PC-3 (cell line): Measurements from ENCODE around the gene GON7. TPM values are rescaled to one million over a fixed set of nuclear protein-coding genes. Genes with fewer than 3 reads are reported as not detected.

Source experiments
- ATAC-seq: fragments of 200-7000 bp; cut with Tn5 transposase; 2 replicates; pipeline ENCODE4 v1.9.1; 2020; ENCODE audit warnings: mild to moderate bottlenecking, moderate library complexity
- BruUV-seq: library from RNA; stranded (reverse); fragments of 400-500 nt; replicated peaks from 2 replicates; lab custom pipeline; 2021; lab: Mats Ljungman, UMichigan
- CTCF ChIA-PET: fragments of 300-600 bp; sonication (Branson Sonifier 250); formaldehyde crosslinking; loops from one replicate; lab custom pipeline; 2022; ENCODE audit warnings: antibody characterized with exemption; lab: Charles Lee
- POLR2A ChIA-PET: fragments of 300-600 bp; sonication (Branson Sonifier 250); formaldehyde crosslinking; loops from one replicate; lab custom pipeline; 2022; ENCODE audit warnings: antibody characterized with exemption; ENCODE audit not compliant: unreplicated experiment; lab: Charles Lee
- DNase-seq: peaks from one replicate; pipeline ENCODE4 v3.0.0-alpha.2; 2015
- H2AFZ ChIP-seq: fragments of 300-600 bp; sonication (generic); 2 replicates; pipeline ENCODE4 v1.6.0; 2016; ENCODE audit warnings: antibody characterized with exemption, low read length
- H3F3A ChIP-seq: fragments of 300-600 bp; sonication (generic); one replicate; pipeline ENCODE4 v1.6.0; 2017; ENCODE audit warnings: antibody characterized with exemption, low read length, control low read depth, mild to moderate bottlenecking; ENCODE audit not compliant: unreplicated experiment
- H3K27ac ChIP-seq: fragments of 300-600 bp; sonication (generic); 2 replicates; pipeline ENCODE4 v1.5.1; 2016; ENCODE audit warnings: mild to moderate bottlenecking, low read length
- H3K27me3 ChIP-seq: fragments of 300-600 bp; sonication (generic); 2 replicates; pipeline ENCODE4 v1.6.1; 2016; ENCODE audit warnings: low read length, mixed read lengths
- H3K36me3 ChIP-seq: fragments of 300-600 bp; sonication (generic); 2 replicates; pipeline ENCODE4 v1.6.1; 2016; ENCODE audit warnings: low read depth, mixed run types, low read length, mixed read lengths
- H3K4me1 ChIP-seq: fragments of 300-600 bp; sonication (generic); 2 replicates; pipeline ENCODE4 v1.5.1; 2016; ENCODE audit warnings: low read length; ENCODE audit not compliant: insufficient read depth
- H3K4me2 ChIP-seq: fragments of 300-600 bp; sonication (generic); 2 replicates; pipeline ENCODE4 v1.6.0; 2016; ENCODE audit warnings: low read length
- H3K4me3 ChIP-seq: fragments of 300-600 bp; sonication (generic); 2 replicates; pipeline ENCODE4 v1.5.1; 2016; ENCODE audit warnings: mild to moderate bottlenecking, low read length, mixed read lengths
- H3K79me2 ChIP-seq: fragments of 300-600 bp; sonication (generic); 2 replicates; pipeline ENCODE4 v1.6.1; 2017; ENCODE audit warnings: low read length, mixed read lengths
- H3K9ac ChIP-seq: fragments of 300-600 bp; sonication (generic); 2 replicates; pipeline ENCODE4 v1.6.0; 2016; ENCODE audit warnings: mild to moderate bottlenecking, low read length
- H3K9me2 ChIP-seq: fragments of 300-600 bp; sonication (generic); replicated peaks from 2 replicates; pipeline ENCODE4 v1.6.1; 2016; ENCODE audit warnings: mixed run types, low read length, mixed read lengths
- H3K9me3 ChIP-seq: fragments of 300-600 bp; sonication (generic); 2 replicates; pipeline ENCODE4 v1.6.1; 2016; ENCODE audit warnings: low read length, mixed read lengths
- H4K20me1 ChIP-seq: fragments of 300-600 bp; sonication (generic); 2 replicates; pipeline ENCODE4 v1.6.1; 2016; ENCODE audit warnings: low read length, mixed read lengths
- CTCF ChIP-seq: fragments of 300-600 bp; sonication (generic); conservative IDR thresholded peaks from 2 replicates; pipeline ENCODE4 v1.5.1; 2017; ENCODE audit warnings: antibody characterized with exemption, low read depth, mild to moderate bottlenecking, low read length
- EZH2 ChIP-seq: fragments of 300-600 bp; sonication (generic); IDR thresholded peaks from one replicate; pipeline ENCODE4 v1.6.1; 2017; ENCODE audit warnings: antibody characterized with exemption, mild to moderate bottlenecking, low read length; ENCODE audit not compliant: unreplicated experiment
- EZH2phosphoT487 ChIP-seq: fragments of 300-600 bp; sonication (generic); IDR thresholded peaks from 2 replicates; pipeline ENCODE4 v1.6.1; 2018; ENCODE audit warnings: mild to moderate bottlenecking, antibody characterized with exemption, low read length, borderline replicate concordance
- intact Hi-C: fragments of 100-400 bp; cut with micrococcal nuclease; formaldehyde crosslinking; loops from 2 replicates; pipeline ENCODE4 v1.9.0; 2023
- total RNA-seq: library from RNA; depleted of rRNA; stranded (reverse); fragments of >200 nt; gene quantifications from 2 replicates; pipeline ENCODE4 v1.2.3, GENCODE V29; 2014

GON7 gene
- total RNA-seq, 1 experiment from 2014 or later, result 45.4 TPM

GRCh38 chr14:93230539-93230938 lies 23.7 kb upstream of the GON7 start:
- Histone ChIP-seq H3K4me2 (no peak overlapping the region), H3K9ac (no peak overlapping the region)

GRCh38 chr14:93228550-93228949 lies 21.7 kb upstream of the GON7 start:
- H3K9me3 ChIP-seq, result no peaks in the 10 kb centered on the region
- CTCF ChIA-PET, result no interaction called here
- H4K20me1 ChIP-seq, result no peaks in the 10 kb centered on the region
- peaks cover 15% of the 10 kb centered on the region; the same call in 1 of the 2 replicates for H3K36me3 ChIP-seq
- no peak overlapping the region for H3K9ac ChIP-seq
- POLR2A ChIA-PET, result no interaction called here
- peaks cover 5% of the 10 kb centered on the region; the same call in 1 of the 2 replicates for H3K4me1 ChIP-seq
- TF ChIP-seq EZH2 (no peak), EZH2phosphoT487 (no peak), CTCF (no peak)
- no peak overlapping the region for H2AFZ ChIP-seq
- no peak overlapping the region for H3K27ac ChIP-seq
- no peak for DNase-seq
- no TSS peak for BruUV-seq
- H3K27me3 ChIP-seq, result no peaks in the 10 kb centered on the region
- intact Hi-C loops, result no loop called here
- no peaks in the 10 kb centered on the region for H3K79me2 ChIP-seq
- H3K4me3 ChIP-seq, result no peak overlapping the region
- ATAC-seq, result no peak
- no peaks in the 10 kb centered on the region for H3K9me2 ChIP-seq
- no peaks in the 10 kb centered on the region for H3F3A ChIP-seq
- H3K4me2 ChIP-seq, result no peak overlapping the region

More at GRCh38 chr14:93230539-93230938, 23.7 kb upstream of the GON7 start:
- no TSS peak for BruUV-seq
- TF ChIP-seq CTCF (no peak), EZH2 (no peak), EZH2phosphoT487 (no peak)
- intact Hi-C loops, result no loop called here
- ATAC-seq, result no peak
- H3K36me3 ChIP-seq, result peaks cover 14% of the 10 kb centered on the region; the same call in 1 of the 2 replicates
- H2AFZ ChIP-seq, result no peak overlapping the region
- no peak overlapping the region for H3K27ac ChIP-seq
- no peaks in the 10 kb centered on the region for H3K79me2 ChIP-seq
- ChIA-PET CTCF (no interaction called here), POLR2A (no interaction called here)
- no peaks in the 10 kb centered on the region for H3K9me2 ChIP-seq
- H3K9me3 ChIP-seq, result no peaks in the 10 kb centered on the region
- H3K27me3 ChIP-seq, result no peaks in the 10 kb centered on the region
- no peaks in the 10 kb centered on the region for H3F3A ChIP-seq
- no peak for DNase-seq
- H3K4me1 ChIP-seq, result peaks cover 22% of the 10 kb centered on the region
- H3K4me3 ChIP-seq, result no peak overlapping the region
- H4K20me1 ChIP-seq, result no peaks in the 10 kb centered on the region

- H3K4me2 ChIP-seq, result no peak overlapping the region
- no peak for TF ChIP-seq CTCF
- no peak for TF ChIP-seq EZH2phosphoT487
- TF ChIP-seq EZH2, result no peak
- no peaks in the 10 kb centered on the region for H3K4me1 ChIP-seq
- no peaks in the 10 kb centered on the region for H3K9me2 ChIP-seq
- no peaks in the 10 kb centered on the region for H3F3A ChIP-seq
- POLR2A ChIA-PET, result no interaction called here
- CTCF ChIA-PET, result no interaction called here
- H2AFZ ChIP-seq, result no peak overlapping the region
- no peak overlapping the region for H3K9ac ChIP-seq
- H3K4me3 ChIP-seq, result no peak overlapping the region
- no peak overlapping the region for H3K27ac ChIP-seq
- H3K79me2 ChIP-seq, result no peaks in the 10 kb centered on the region
- intact Hi-C loops, result no loop called here
- DNase-seq (no peak), ATAC-seq (no peak)
- H4K20me1 ChIP-seq, result no peaks in the 10 kb centered on the region
- H3K9me3 ChIP-seq, result no peaks in the 10 kb centered on the region
- peaks cover 21% of the 10 kb centered on the region; the same call in 1 of the 2 replicates for H3K36me3 ChIP-seq
- H3K27me3 ChIP-seq, result no peaks in the 10 kb centered on the region
- no TSS peak for BruUV-seq
Observed at GRCh38 chr14:93223565-93223964, 16.7 kb upstream of the GON7 start.
